GM19099 (cell line): ENCODE results near the gene PPP2R2C.

Experiments
- POLR2A ChIP-seq: IDR thresholded peaks from 3 replicates; pipeline ENCODE4 v1.6.1; 2011; ENCODE audit warnings: low read depth; ENCODE audit not compliant: insufficient read length; ENCODE audit errors: extremely low read depth

PPP2R2C gene

GRCh38 chr4:6346373-6347110, 125.9 kb downstream of the PPP2R2C start:
- TF ChIP-seq POLR2A: no peak

- TF ChIP-seq POLR2A: no peak
Measured at GRCh38 chr4:6345866-6346265, 126.5 kb downstream of the PPP2R2C start.

- no peak for TF ChIP-seq POLR2A
Measured at GRCh38 chr4:6345096-6345830, 127.2 kb downstream of the PPP2R2C start.

GRCh38 chr4:6343939-6344408, 128.4 kb downstream of the PPP2R2C start:
- no peak for TF ChIP-seq POLR2A

DNA sequence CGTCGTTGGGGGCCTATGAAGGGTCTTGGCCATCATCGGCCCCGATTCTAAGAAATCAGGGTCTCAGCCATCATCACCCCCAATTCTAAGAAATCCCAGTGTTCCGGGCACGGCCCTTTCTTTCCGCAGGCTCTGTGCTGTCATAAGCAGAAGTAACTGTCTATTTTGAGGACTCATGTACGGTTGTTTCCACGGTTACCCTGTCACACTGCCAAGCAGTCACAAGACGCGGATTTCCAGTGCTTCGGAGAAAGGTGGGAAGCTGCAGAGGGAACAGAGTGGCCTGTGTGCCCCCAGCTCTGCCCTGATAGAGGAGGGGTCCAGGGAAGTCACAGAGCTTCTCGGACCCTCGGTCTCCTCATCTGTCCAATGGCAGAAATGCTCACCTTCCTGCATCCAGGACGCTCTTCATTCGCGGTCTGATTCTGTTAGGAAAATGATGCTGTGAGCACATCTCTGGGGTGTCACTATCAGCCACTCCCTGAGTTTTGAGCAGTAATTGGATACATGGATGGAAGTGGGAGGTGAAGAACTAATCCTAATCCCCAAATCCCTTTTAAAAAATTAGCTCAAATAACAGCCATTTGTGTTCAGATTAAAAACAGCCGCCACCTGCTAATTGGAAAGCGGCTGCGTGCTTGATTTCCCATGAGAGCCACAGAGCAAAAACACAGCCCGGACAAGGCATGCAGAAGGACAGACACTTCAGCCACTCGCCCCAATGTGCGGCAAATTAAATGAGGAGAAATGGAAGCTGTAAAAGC, 129.7 kb downstream of the PPP2R2C start:
- no peak for TF ChIP-seq POLR2A

DNA sequence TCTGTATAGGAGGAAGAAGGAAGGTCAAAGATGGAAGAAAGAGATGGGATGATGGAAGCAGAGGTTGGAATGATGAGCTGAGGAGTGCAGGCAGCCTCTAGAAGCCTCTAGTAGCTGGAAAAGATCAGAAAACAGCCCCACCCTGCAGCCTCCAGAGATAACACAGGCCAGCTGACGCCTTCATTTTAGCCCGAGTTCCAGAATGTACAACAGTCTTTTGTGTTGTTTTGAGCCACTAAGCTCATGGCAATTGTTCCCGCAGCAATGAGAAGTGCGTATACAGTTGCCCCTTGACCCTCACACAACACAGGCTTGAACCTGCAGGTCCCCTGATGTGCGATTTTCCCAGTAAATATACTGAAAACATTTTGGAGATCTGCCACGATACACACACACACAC, 130.7 kb downstream of the PPP2R2C start:
- TF ChIP-seq POLR2A: no peak

GRCh38 chr4:6340446-6341015, 131.9 kb downstream of the PPP2R2C start:
- no peak for TF ChIP-seq POLR2A

GRCh38 chr4:6339818-6340445, 132.5 kb downstream of the PPP2R2C start:
- TF ChIP-seq POLR2A: no peak

DNA sequence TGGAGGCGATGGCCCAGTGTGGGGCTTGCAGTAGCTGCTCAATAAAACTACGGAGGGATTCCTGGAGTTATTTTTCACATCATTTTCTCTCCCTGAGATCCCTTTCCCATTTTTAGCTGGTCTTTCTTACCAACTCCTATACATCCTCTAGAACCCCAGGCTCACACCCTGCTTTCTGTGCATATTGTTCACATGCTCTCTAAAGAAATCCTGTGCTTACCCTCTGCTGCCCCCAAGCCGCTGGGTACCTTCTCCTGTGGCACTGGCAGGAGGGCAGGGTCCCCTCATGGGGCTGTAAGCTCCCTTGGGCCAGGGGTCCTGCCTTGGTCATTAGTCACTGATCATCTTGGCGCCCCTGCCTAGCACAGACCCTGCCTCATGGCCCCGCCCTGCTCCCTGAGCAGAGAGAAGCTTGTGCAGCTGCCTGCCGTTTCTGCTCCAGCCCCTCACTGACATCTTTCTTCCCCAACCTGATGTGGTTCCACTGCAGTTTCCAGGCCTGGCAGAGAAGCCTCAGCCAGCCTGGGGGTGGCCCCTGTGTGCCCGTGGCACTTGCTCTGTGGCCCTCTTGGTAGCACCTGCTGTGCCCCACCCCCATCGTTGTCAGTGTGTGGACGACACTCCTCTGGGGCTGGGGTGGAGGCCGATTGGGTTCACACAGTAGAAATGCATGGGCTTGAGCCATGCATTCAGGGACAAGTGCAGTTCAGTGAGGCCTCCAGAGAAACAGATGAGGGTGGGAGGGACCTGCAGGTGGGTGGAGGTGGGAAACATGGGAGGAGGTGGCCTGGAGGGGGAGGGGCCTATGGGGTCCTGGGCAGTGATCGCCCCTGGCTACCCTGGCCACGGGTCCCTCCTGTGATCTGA, 133.2 kb downstream of the PPP2R2C start:
- no peak for TF ChIP-seq POLR2A

- TF ChIP-seq POLR2A: no peak
Measured at GRCh38 chr4:6338175-6338950, 134.1 kb downstream of the PPP2R2C start.

DNA sequence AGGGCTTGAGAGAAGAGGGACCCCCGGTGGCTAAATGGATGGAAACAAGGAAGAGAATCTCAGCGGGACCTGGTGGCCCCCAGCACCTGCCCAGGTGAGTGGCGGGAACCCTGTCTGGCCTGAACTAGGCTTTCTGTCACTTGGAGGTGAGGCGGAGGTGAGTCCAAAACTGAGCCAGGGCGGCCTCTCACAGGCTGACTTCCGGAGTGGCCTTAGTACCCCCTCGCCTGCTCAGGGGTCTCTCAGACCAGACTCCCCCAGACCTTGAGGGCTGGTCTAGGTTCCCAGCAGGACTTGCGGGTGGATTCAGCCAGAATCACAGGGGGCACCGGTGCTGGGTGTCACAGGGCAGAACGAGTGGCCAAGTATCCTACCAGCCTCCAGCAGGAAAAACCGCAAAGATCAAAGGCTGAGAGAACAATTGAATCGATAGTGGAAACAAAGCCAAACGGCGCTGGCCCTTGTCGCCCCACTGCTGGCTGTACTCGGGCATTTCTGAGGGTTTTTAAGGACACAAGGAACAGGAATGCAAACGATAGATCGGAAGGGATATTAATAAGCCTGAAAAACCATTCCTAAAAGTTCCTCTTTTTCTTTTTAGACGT, 135.0 kb downstream of the PPP2R2C start:
- no peak for TF ChIP-seq POLR2A

DNA sequence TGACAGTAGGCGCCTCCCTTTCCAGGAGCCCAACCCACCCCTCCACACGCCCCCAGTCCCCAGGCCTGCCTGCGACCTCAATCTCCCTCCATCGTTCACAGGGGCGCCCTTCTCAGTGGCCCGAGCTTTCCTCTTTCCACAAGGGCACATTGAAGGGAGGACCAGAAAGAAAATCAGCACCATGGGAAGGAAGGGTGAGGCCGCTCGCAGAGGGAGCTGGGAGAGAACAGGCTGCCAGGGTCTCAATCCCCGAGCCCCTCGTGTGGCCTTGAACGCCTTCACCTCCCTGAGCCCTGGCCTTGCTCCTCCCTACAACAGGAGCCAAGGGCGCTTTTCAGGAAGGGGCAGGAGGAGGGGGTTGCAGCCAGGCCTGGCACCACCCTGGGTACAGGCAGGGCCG, 136.2 kb downstream of the PPP2R2C start:
- no peak for TF ChIP-seq POLR2A
